IMR-90 (cell line): Measurements from ENCODE around the gene SOX8. TPM values are rescaled to one million over a fixed set of nuclear protein-coding genes. Genes with fewer than 3 reads are reported as not detected.
A peak's percentile ranks its signal among the peaks of the same experiment; 100 is the strongest.

Source experiments
- ATAC-seq: fragments of 200-7000 bp; cut with Tn5 transposase; 2 replicates; pipeline ENCODE4 v1.9.1; 2020; ENCODE audit warnings: low read depth, mild to moderate bottlenecking, moderate library complexity
- BruUV-seq: library from RNA; stranded (reverse); fragments of 400-500 nt; replicated peaks from 2 replicates; lab custom pipeline; 2021; lab: Mats Ljungman, UMichigan
- CTCF ChIA-PET: fragments of 300-600 bp; formaldehyde crosslinking; extraction: SDS; loops from one replicate; lab custom pipeline; 2021; ENCODE audit warnings: antibody characterized with exemption; lab: Yijun Ruan, JAX
- POLR2A ChIA-PET: fragments of 300-600 bp; sonication (Branson Sonifier 250); formaldehyde crosslinking; loops from one replicate; lab custom pipeline; 2022; ENCODE audit warnings: antibody characterized with exemption; ENCODE audit not compliant: unreplicated experiment; lab: Charles Lee
- DNase-seq: peaks from one replicate; pipeline ENCODE4 v3.0.0; 2013
- H2AFZ ChIP-seq: replicated peaks from 2 replicates; pipeline ENCODE3; 2013; ENCODE audit warnings: low read length, mild to moderate bottlenecking; ENCODE audit not compliant: poor library complexity
- H2AK5ac ChIP-seq: 2 replicates; pipeline ENCODE4 v1.6.1; 2013; ENCODE audit warnings: low read depth, low read length, inconsistent platforms
- H2AK9ac ChIP-seq: replicated peaks from 2 replicates; pipeline ENCODE3; 2013; ENCODE audit warnings: mild to moderate bottlenecking, low read depth, low read length, moderate library complexity; ENCODE audit not compliant: poor library complexity
- H2BK120ac ChIP-seq: 2 replicates; pipeline ENCODE4 v1.6.1; 2013; ENCODE audit warnings: low read depth, low read length, inconsistent platforms
- H2BK15ac ChIP-seq: 3 replicates; pipeline ENCODE4 v1.6.1; 2013; ENCODE audit warnings: low read depth, low read length, inconsistent platforms
- H2BK20ac ChIP-seq: 2 replicates; pipeline ENCODE4 v1.6.1; 2013; ENCODE audit warnings: low read depth, mild to moderate bottlenecking, inconsistent platforms, low read length, moderate library complexity
- H2BK5ac ChIP-seq: 2 replicates; pipeline ENCODE4 v1.6.1; 2013; ENCODE audit warnings: mild to moderate bottlenecking, low read depth, low read length, inconsistent platforms; ENCODE audit not compliant: poor library complexity, severe bottlenecking
- H3K14ac ChIP-seq: replicated peaks from 2 replicates; pipeline ENCODE4 v1.6.1; 2013; ENCODE audit warnings: low read depth, low read length, inconsistent platforms
- H3K18ac ChIP-seq: 2 replicates; pipeline ENCODE4 v1.6.1; 2013; ENCODE audit warnings: low read depth, low read length, control low read depth
- H3K23ac ChIP-seq: 2 replicates; pipeline ENCODE4 v1.6.1; 2013; ENCODE audit warnings: low read depth, low read length, inconsistent platforms
- H3K27ac ChIP-seq: 2 replicates; pipeline ENCODE4 v1.5.1; 2013; ENCODE audit warnings: mild to moderate bottlenecking, control low read depth, low read length; ENCODE audit not compliant: insufficient read depth
- H3K27me3 ChIP-seq: 2 replicates; pipeline ENCODE4 v1.6.1; 2013; ENCODE audit warnings: low read length; ENCODE audit not compliant: control insufficient read depth, insufficient read depth
- H3K36me3 ChIP-seq: 2 replicates; pipeline ENCODE4 v1.6.1; 2013; ENCODE audit warnings: low read length, mixed read lengths; ENCODE audit not compliant: control insufficient read depth, insufficient read depth
- H3K4ac ChIP-seq: 2 replicates; pipeline ENCODE4 v1.6.1; 2013; ENCODE audit warnings: low read depth, low read length, inconsistent platforms
- H3K4me1 ChIP-seq: 2 replicates; pipeline ENCODE4 v1.6.1; 2013; ENCODE audit warnings: low read length, mixed read lengths; ENCODE audit not compliant: control insufficient read depth, insufficient read depth
- H3K4me2 ChIP-seq: 2 replicates; pipeline ENCODE4 v1.6.1; 2013; ENCODE audit warnings: low read depth, mild to moderate bottlenecking, control low read depth, low read length, moderate library complexity
- H3K4me3 ChIP-seq: 2 replicates; pipeline ENCODE4 v1.5.1; 2013; ENCODE audit warnings: low read depth, mild to moderate bottlenecking, control low read depth, low read length, moderate library complexity; ENCODE audit not compliant: insufficient read depth
- H3K56ac ChIP-seq: 2 replicates; pipeline ENCODE4 v1.6.1; 2013; ENCODE audit warnings: low read length, inconsistent platforms; ENCODE audit not compliant: insufficient read depth; ENCODE audit errors: extremely low read depth
- H3K79me1 ChIP-seq, 2 experiments: 2 replicates each; pipeline ENCODE4 v1.6.1; 2013; ENCODE audit warnings: low read length in 2 of 2, inconsistent platforms in 1 of 2, low read depth in 1 of 2
- H3K9ac ChIP-seq: 2 replicates; pipeline ENCODE4 v1.6.1; 2013; ENCODE audit warnings: low read depth, low read length, control low read depth
- H3K9me1 ChIP-seq: 2 replicates; pipeline ENCODE4 v1.6.1; 2013; ENCODE audit warnings: low read length, inconsistent platforms; ENCODE audit not compliant: insufficient read depth
- H3K9me3 ChIP-seq: 2 replicates; pipeline ENCODE4 v1.6.1; 2013; ENCODE audit warnings: low read length; ENCODE audit not compliant: control insufficient read depth, insufficient read depth
- H4K20me1 ChIP-seq: 2 replicates; pipeline ENCODE4 v1.6.1; 2013; ENCODE audit warnings: low read length, inconsistent platforms; ENCODE audit not compliant: insufficient read depth
- H4K5ac ChIP-seq: 2 replicates; pipeline ENCODE4 v1.6.1; 2013; ENCODE audit warnings: mild to moderate bottlenecking, low read depth, low read length, control low read depth
- H4K8ac ChIP-seq, 2 experiments: 2 replicates each; pipeline ENCODE4 v1.6.1; 2013; ENCODE audit warnings: low read depth in 2 of 2, low read length in 2 of 2, control low read depth in 1 of 2, inconsistent platforms in 1 of 2
- H4K91ac ChIP-seq: 2 replicates; pipeline ENCODE4 v1.6.1; 2013; ENCODE audit warnings: low read depth, low read length, inconsistent platforms; ENCODE audit not compliant: insufficient read depth
- BHLHE40 ChIP-seq: fragments of 150-350 bp; IDR thresholded peaks from 2 replicates; pipeline ENCODE4 v1.6.1; 2016; ENCODE audit warnings: mild to moderate bottlenecking, low read depth, low read length
- CEBPB ChIP-seq: IDR thresholded peaks from 2 replicates; pipeline ENCODE4 v1.6.1; 2012; ENCODE audit warnings: low read depth, low read length, improper control_type of control experiment
- CTCF ChIP-seq: conservative IDR thresholded peaks from 2 replicates; pipeline ENCODE4 v1.5.1; 2012; ENCODE audit warnings: mild to moderate bottlenecking, low read depth, low read length, improper control_type of control experiment
- FOS ChIP-seq: fragments of 150-350 bp; IDR thresholded peaks from 2 replicates; pipeline ENCODE4 v1.6.1; 2016; ENCODE audit warnings: low read depth, low read length
- MAZ ChIP-seq: IDR thresholded peaks from 2 replicates; pipeline ENCODE4 v1.6.1; 2012; ENCODE audit warnings: low read depth, mild to moderate bottlenecking, low read length, improper control_type of control experiment, moderate library complexity, borderline replicate concordance
- MXI1 ChIP-seq: IDR thresholded peaks from 2 replicates; pipeline ENCODE4 v1.6.1; 2012; ENCODE audit warnings: low read depth, mild to moderate bottlenecking, low read length, moderate library complexity, borderline replicate concordance
- NFE2L2 ChIP-seq: fragments of 150-350 bp; IDR thresholded peaks from 2 replicates; pipeline ENCODE4 v1.6.1; 2016; ENCODE audit warnings: low read depth, mild to moderate bottlenecking, low read length
- POLR2A ChIP-seq: IDR thresholded peaks from 2 replicates; pipeline ENCODE4 v1.6.1; 2012; ENCODE audit warnings: mild to moderate bottlenecking, low read depth, low read length
- RCOR1 ChIP-seq: IDR thresholded peaks from 2 replicates; pipeline ENCODE4 v1.6.1; 2012; ENCODE audit warnings: mild to moderate bottlenecking, low read length, improper control_type of control experiment; ENCODE audit not compliant: insufficient replicate concordance
- RFX5 ChIP-seq: IDR thresholded peaks from 2 replicates; pipeline ENCODE4 v1.8.0; 2012; ENCODE audit warnings: low read depth, mild to moderate bottlenecking, low read length, moderate library complexity
- WGBS, 2 experiments: methylation state at CpG; one replicate each; pipeline versions ENCODE4 v1.1.5 to v1.1.7; 2013; ENCODE audit warnings: missing lambda C conversion rate in 2 of 2; ENCODE audit not compliant: insufficient read length in 1 of 2; ENCODE audit errors: extremely low coverage in 2 of 2; 5-methylcytosine and 5-hydroxymethylcytosine counted together
- dilution Hi-C: fragments of 300-500 bp; cut with HindIII; formaldehyde crosslinking; loops from one replicate; pipeline ENCODE4 v1.14.3; 2018; ENCODE audit warnings: low sequenced_read_pairs; ENCODE audit not compliant: unreplicated experiment
- in situ Hi-C: fragments of 300-500 bp; cut with MboI; formaldehyde crosslinking; loops from 3 replicates; pipeline ENCODE4 v1.14.3; 2019; ENCODE audit warnings: low sequenced_read_pairs, inconsistent platforms, mixed read lengths
- intact Hi-C: fragments of 100-400 bp; cut with micrococcal nuclease; formaldehyde crosslinking; loops from 2 replicates; pipeline ENCODE4 v1.10.0; 2022
- polyA plus RNA-seq, 3 experiments: library from polyadenylated mRNA; depleted of rRNA; stranded (reverse); fragments of >200 nt; gene quantifications; 2 replicates each; pipeline ENCODE4 v1.2.3, GENCODE V29; 2012; ENCODE audit warnings: low replicate concordance in 1 of 3
- total RNA-seq: library from RNA; depleted of rRNA; stranded (reverse); fragments of >200 nt; gene quantifications from 2 replicates; pipeline ENCODE4 v1.2.3, GENCODE V29; 2012
- TF ChIP-seq, protein P1 (sequence below): fragments of 150-350 bp; IDR thresholded peaks from 2 replicates; pipeline ENCODE4 v1.6.1; 2016; ENCODE audit warnings: low read depth, mild to moderate bottlenecking, low read length, moderate library complexity, borderline replicate concordance

Gene SOX8
- total and polyA plus RNA-seq, 2 of the 4 experiments (the other 2 are of a cell fraction): under 0.01 to 0.26 TPM

GRCh38 chr16:970766-971581, 10.6 kb upstream of the SOX8 start, which contains the start of gene LMF1:
TSS of gene LMF1 (minus strand) at chr16:970984. CDS start at chr16:970980, 4 bp downstream.
- no TSS peak for BruUV-seq
- CTCF ChIA-PET: no interaction called here
- WGBS, 2 experiments: 0% methylated on average over 4 of the region's 71 CpGs; no CpG with 5 or more reads in 1 of the 2 experiments

More at GRCh38 chr16:970766-971581, 10.6 kb upstream of the SOX8 start, which contains the start of gene LMF1:
- Histone ChIP-seq H3K36me3 (peaks cover 11% of the 10 kb centered on the region; the same call in 1 of the 2 replicates), H4K8ac (peak within 1 kb of the TSS; percentile 65 to 87), H2BK5ac (peak within 1 kb of the TSS; percentile 63), H2AK9ac (peak within 1 kb of the TSS; percentile 83), H2AK5ac (peak within 1 kb of the TSS; percentile 52), H3K9me1 (peaks cover 7% of the 10 kb centered on the region), H3K9ac (peak within 1 kb of the TSS; percentile 89), H2BK120ac (no peak within 1 kb of the TSS), H3K9me3 (peaks cover 9% of the 10 kb centered on the region; the same call in 1 of the 2 replicates), H3K27ac (peak within 1 kb of the TSS; percentile 76), H2BK15ac (no peak within 1 kb of the TSS; the same call in 2 of the 3 replicates), H3K23ac (peak within 1 kb of the TSS; percentile 64), H3K4ac (peak within 1 kb of the TSS; percentile 83), H4K91ac (peak within 1 kb of the TSS; percentile 62), H3K27me3 (peaks cover 31% of the 10 kb centered on the region), H3K56ac (0 out of 2 replicates have a peak within 1 kb of the TSS, but pooled peaks have one; percentile 21), H2BK20ac (no peak within 1 kb of the TSS), H3K18ac (no peak within 1 kb of the TSS; the same call in 1 of the 2 replicates), H3K4me3 (peak within 1 kb of the TSS; percentile 73), H2AFZ (peak within 1 kb of the TSS; percentile 100), H3K4me2 (peak within 1 kb of the TSS; percentile 70), H3K14ac (peak within 1 kb of the TSS; percentile 71), H4K20me1 (no peaks in the 10 kb centered on the region), H3K4me1 (peaks cover 8% of the 10 kb centered on the region), H3K79me1 (peaks cover 11 to 14% of the 10 kb centered on the region in 2 experiments), H4K5ac (peak within 1 kb of the TSS; percentile 50)
- DNase-seq (peak; percentile 79), ATAC-seq (peak; percentile 99)
- in situ Hi-C loops (no loop called here), intact Hi-C loops (no loop called here), dilution Hi-C loops (no loop called here)
- POLR2A ChIA-PET: no interaction called here
- 0 out of 2 replicates have a peak, but pooled peaks have one; percentile 31 for TF ChIP-seq MXI1
- TF ChIP-seq, protein P1, sequence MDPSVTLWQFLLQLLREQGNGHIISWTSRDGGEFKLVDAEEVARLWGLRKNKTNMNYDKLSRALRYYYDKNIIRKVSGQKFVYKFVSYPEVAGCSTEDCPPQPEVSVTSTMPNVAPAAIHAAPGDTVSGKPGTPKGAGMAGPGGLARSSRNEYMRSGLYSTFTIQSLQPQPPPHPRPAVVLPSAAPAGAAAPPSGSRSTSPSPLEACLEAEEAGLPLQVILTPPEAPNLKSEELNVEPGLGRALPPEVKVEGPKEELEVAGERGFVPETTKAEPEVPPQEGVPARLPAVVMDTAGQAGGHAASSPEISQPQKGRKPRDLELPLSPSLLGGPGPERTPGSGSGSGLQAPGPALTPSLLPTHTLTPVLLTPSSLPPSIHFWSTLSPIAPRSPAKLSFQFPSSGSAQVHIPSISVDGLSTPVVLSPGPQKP: no peak
- TF ChIP-seq RFX5: no peak
- TF ChIP-seq CEBPB: no peak
- TF ChIP-seq POLR2A: peak; percentile 75
- TF ChIP-seq RCOR1: no peak
- TF ChIP-seq FOS: no peak
- TF ChIP-seq CTCF: no peak
- TF ChIP-seq NFE2L2: no peak
- TF ChIP-seq MAZ: peak; percentile 68
- TF ChIP-seq BHLHE40: no peak
